Hepatocyte (in vitro differentiated cells): ENCODE results near the gene TRIM63. TPM values are rescaled to one million over a fixed set of nuclear protein-coding genes. Genes with fewer than 3 reads are reported as not detected.

Experiments
- DNase-seq: peaks from one replicate; pipeline ENCODE4 v3.0.0-alpha.2; 2016; ENCODE audit warnings: low spot score
- H2AFZ ChIP-seq: fragments of 200-600 bp; sonication (generic); 2 replicates; pipeline ENCODE4 v1.6.0; 2016; ENCODE audit warnings: antibody characterized with exemption, mild to moderate bottlenecking
- H3K27ac ChIP-seq: fragments of 200-600 bp; sonication (generic); 2 replicates; pipeline ENCODE4 v1.5.1; 2016; ENCODE audit warnings: mild to moderate bottlenecking
- H3K27me3 ChIP-seq: fragments of 200-600 bp; sonication (generic); 2 replicates; pipeline ENCODE4 v1.6.1; 2016
- H3K36me3 ChIP-seq: fragments of 200-600 bp; sonication (generic); replicated peaks from 2 replicates; pipeline ENCODE4 v1.5.1; 2016; ENCODE audit warnings: low read depth; ENCODE audit not compliant: insufficient read depth
- H3K4me1 ChIP-seq: fragments of 200-600 bp; sonication (generic); 2 replicates; pipeline ENCODE4 v1.5.1; 2016; ENCODE audit warnings: mild to moderate bottlenecking, moderate library complexity; ENCODE audit not compliant: insufficient read depth
- H3K4me2 ChIP-seq: fragments of 200-600 bp; sonication (generic); 2 replicates; pipeline ENCODE4 v1.6.0; 2016
- H3K4me3 ChIP-seq: fragments of 200-600 bp; sonication (generic); 2 replicates; pipeline ENCODE4 v1.5.1; 2016; ENCODE audit warnings: mild to moderate bottlenecking
- H3K79me2 ChIP-seq: fragments of 200-600 bp; sonication (generic); 2 replicates; pipeline ENCODE4 v1.6.0; 2017; ENCODE audit warnings: mild to moderate bottlenecking
- H3K9me2 ChIP-seq: fragments of 200-600 bp; sonication (generic); replicated peaks from 2 replicates; pipeline ENCODE4 v1.6.0; 2017; ENCODE audit warnings: mild to moderate bottlenecking; ENCODE audit not compliant: insufficient read depth
- H3K9me3 ChIP-seq: fragments of 200-600 bp; sonication (generic); 2 replicates; pipeline ENCODE4 v1.5.1; 2016; ENCODE audit warnings: low read depth, mild to moderate bottlenecking
- H4K20me1 ChIP-seq: fragments of 200-600 bp; sonication (generic); 2 replicates; pipeline ENCODE4 v1.6.0; 2016; ENCODE audit warnings: mild to moderate bottlenecking; ENCODE audit not compliant: insufficient read depth, poor library complexity, severe bottlenecking
- CTCF ChIP-seq: fragments of 200-600 bp; sonication (generic); IDR thresholded peaks from 2 replicates; pipeline ENCODE4 v1.5.1; 2016; ENCODE audit warnings: antibody characterized with exemption, mild to moderate bottlenecking; ENCODE audit not compliant: poor library complexity
- EZH2 ChIP-seq: fragments of 200-600 bp; sonication (generic); IDR thresholded peaks from 2 replicates; pipeline ENCODE4 v1.6.1; 2016; ENCODE audit warnings: antibody characterized with exemption, mild to moderate bottlenecking, borderline replicate concordance
- EZH2phosphoT487 ChIP-seq: fragments of 200-600 bp; sonication (generic); IDR thresholded peaks from one replicate; pipeline ENCODE4 v1.6.1; 2018; ENCODE audit warnings: antibody characterized with exemption, mild to moderate bottlenecking, low read depth, moderate library complexity; ENCODE audit not compliant: unreplicated experiment, severe bottlenecking
- WGBS: methylation state at CpG from one replicate; pipeline ENCODE4 v1.1.6; 2016; ENCODE audit warnings: low lambda C conversion rate; ENCODE audit errors: missing lambda C conversion rate; 5-methylcytosine and 5-hydroxymethylcytosine counted together
- polyA plus RNA-seq: library from polyadenylated mRNA; unstranded; fragments of >200 nt; fragmentation: Nextera tagmentation; extraction: Ambion mirVana; gene quantifications from 2 replicates; pipeline ENCODE4 v1.2.1, GENCODE V29; 2016
- total RNA-seq: library from RNA; depleted of rRNA; stranded (reverse); fragments of >200 nt; gene quantifications from 2 replicates; pipeline ENCODE4 v1.2.3, GENCODE V29; 2014

The TRIM63 gene
- total and polyA plus RNA-seq, 2 experiments from 2014 or later = 2.9 to 8.2 TPM

DNA sequence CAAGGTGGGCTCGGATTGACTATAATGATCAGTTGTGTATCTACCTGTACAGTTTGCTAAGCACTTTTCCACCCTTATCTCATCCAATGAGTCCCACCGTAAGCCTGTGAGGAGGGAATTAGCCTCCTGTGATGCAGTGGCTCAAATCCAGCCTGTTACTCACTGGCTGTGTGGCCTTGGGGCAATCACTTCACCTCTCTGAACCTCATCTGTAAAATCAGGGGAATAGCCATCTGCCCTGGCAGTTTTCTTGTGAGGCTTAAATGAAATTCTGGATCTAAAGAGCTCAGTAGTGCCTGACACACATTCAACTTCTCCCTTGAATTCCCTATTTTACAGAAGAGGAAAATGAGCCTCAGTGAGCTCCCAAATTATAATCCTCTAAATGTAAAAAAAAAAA lies 53.3 kb downstream of the TRIM63 start:
- Histone ChIP-seq H3K27ac (no peak overlapping the region), H3K79me2 (no peaks in the 10 kb centered on the region), H3K4me1 (no peaks in the 10 kb centered on the region), H3K27me3 (no peaks in the 10 kb centered on the region), H3K4me2 (no peak overlapping the region), H4K20me1 (no peaks in the 10 kb centered on the region), H3K4me3 (no peak overlapping the region), H3K9me2 (no peaks in the 10 kb centered on the region), H2AFZ (no peak overlapping the region), H3K36me3 (no peaks in the 10 kb centered on the region), H3K9me3 (no peaks in the 10 kb centered on the region)
- WGBS = 87% methylated on average over 2 of the region's 2 CpGs
- DNase-seq = no peak
- no peak for TF ChIP-seq EZH2
- TF ChIP-seq EZH2phosphoT487 = no peak
- no peak for TF ChIP-seq CTCF

DNA sequence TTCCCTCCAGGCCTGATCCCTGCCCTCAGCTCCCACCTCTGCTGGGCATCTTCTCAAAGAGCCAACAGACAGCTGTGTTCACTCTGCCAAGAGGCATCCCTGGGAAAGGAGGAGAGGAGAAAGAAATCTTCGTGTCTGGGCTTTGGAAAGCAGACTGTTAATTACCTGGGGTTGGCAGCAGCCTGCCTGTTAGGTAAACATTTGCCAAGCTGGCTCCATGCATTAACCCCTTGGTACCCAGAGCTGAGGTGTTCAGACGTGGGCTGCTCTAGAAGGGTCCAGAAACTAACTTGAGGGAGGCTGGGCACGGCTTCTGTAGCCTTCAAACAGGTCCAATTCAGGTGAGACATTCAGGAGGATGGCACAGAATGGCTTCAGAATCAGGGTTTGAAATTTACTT lies 54.6 kb downstream of the TRIM63 start:
- no peak for TF ChIP-seq CTCF
- TF ChIP-seq EZH2 = no peak
- no peak for TF ChIP-seq EZH2phosphoT487
- H2AFZ ChIP-seq = no peak overlapping the region
- H3K9me2 ChIP-seq = no peaks in the 10 kb centered on the region
- no peaks in the 10 kb centered on the region for H3K79me2 ChIP-seq
- no peaks in the 10 kb centered on the region for H3K9me3 ChIP-seq
- no peak overlapping the region for H3K4me3 ChIP-seq
- H3K4me1 ChIP-seq = no peaks in the 10 kb centered on the region
- DNase-seq = no peak
- no peaks in the 10 kb centered on the region for H3K27me3 ChIP-seq
- no peaks in the 10 kb centered on the region for H4K20me1 ChIP-seq
- 38% methylated on average over 3 of the region's 3 CpGs for WGBS
- no peak overlapping the region for H3K27ac ChIP-seq
- H3K4me2 ChIP-seq = no peak overlapping the region
- H3K36me3 ChIP-seq = no peaks in the 10 kb centered on the region

- DNase-seq = no peak
- Histone ChIP-seq H3K4me1 (no peaks in the 10 kb centered on the region), H3K27ac (no peak overlapping the region), H3K36me3 (no peaks in the 10 kb centered on the region), H3K27me3 (no peaks in the 10 kb centered on the region), H4K20me1 (no peaks in the 10 kb centered on the region), H3K4me2 (no peak overlapping the region), H3K79me2 (no peaks in the 10 kb centered on the region), H2AFZ (no peak overlapping the region), H3K4me3 (no peak overlapping the region), H3K9me3 (no peaks in the 10 kb centered on the region), H3K9me2 (no peaks in the 10 kb centered on the region)
- TF ChIP-seq EZH2phosphoT487 (no peak), EZH2 (no peak), CTCF (no peak)
- 68% methylated on average over 3 of the region's 3 CpGs for WGBS
Measured at GRCh38 chr1:26010825-26011224, 56.6 kb downstream of the TRIM63 start.
